HEK293 (cell line): ENCODE results near the gene COX11.

Source experiments
- CTCF ChIA-PET: fragments of 350-600 bp; formaldehyde crosslinking; extraction: SDS; loops from one replicate; lab custom pipeline; 2021; ENCODE audit warnings: antibody characterized with exemption; lab: Yijun Ruan, JAX
- POLR2A ChIA-PET: fragments of 300-600 bp; formaldehyde crosslinking; extraction: SDS; loops from one replicate; lab custom pipeline; 2020; ENCODE audit warnings: antibody characterized with exemption, inconsistent platforms; lab: Yijun Ruan, JAX
- H3K27ac ChIP-seq: fragments of 200-500 bp; sonication (Bioruptor generic); 2 replicates; pipeline ENCODE4 v1.5.1; 2014; ENCODE audit warnings: low read depth, low read length, control low read depth, inconsistent platforms; ENCODE audit errors: extremely low read depth
- H3K36me3 ChIP-seq, 2 experiments: fragments of 200-500 bp in 1 of 2; sonication (Bioruptor generic) in 1 of 2; 1 replicate in 1 of 2; 2 replicates in 1 of 2; pipeline ENCODE4 v1.5.1; 2014 to 2017; ENCODE audit warnings: inconsistent platforms in 2 of 2, low read length in 2 of 2; ENCODE audit not compliant: control insufficient read depth in 2 of 2, insufficient read depth in 1 of 2
- H3K4me1 ChIP-seq: fragments of 200-500 bp; sonication (Bioruptor generic); 2 replicates; pipeline ENCODE4 v1.5.1; 2014; ENCODE audit warnings: mild to moderate bottlenecking, low read length, inconsistent platforms; ENCODE audit not compliant: control insufficient read depth, insufficient read depth
- H3K4me3 ChIP-seq: 2 replicates; pipeline ENCODE4 v1.5.1; 2011; ENCODE audit warnings: low read depth, mild to moderate bottlenecking, control low read depth, low read length, moderate library complexity
- H3K9me3 ChIP-seq: fragments of 200-500 bp; sonication (Bioruptor generic); 2 replicates; pipeline ENCODE4 v1.5.1; 2014; ENCODE audit warnings: low read depth, low read length, inconsistent platforms; ENCODE audit not compliant: control insufficient read depth, insufficient read depth
- FEZF1 ChIP-seq: fragments of 450-650 bp; formaldehyde crosslinking; IDR thresholded peaks from 2 replicates; pipeline ENCODE4 v1.5.1; 2016; ENCODE audit warnings: missing biosample characterization, missing genetic modification characterization
- GFI1B ChIP-seq: fragments of 450-650 bp; formaldehyde crosslinking; IDR thresholded peaks from 2 replicates; pipeline ENCODE4 v1.5.1; 2016; ENCODE audit warnings: missing biosample characterization, missing genetic modification characterization
- IKZF3 ChIP-seq: fragments of 450-650 bp; IDR thresholded peaks from 2 replicates; pipeline ENCODE4 v1.5.0; 2018; ENCODE audit warnings: missing biosample characterization, mild to moderate bottlenecking, missing genetic modification characterization, moderate library complexity
- KLF10 ChIP-seq: fragments of 450-650 bp; IDR thresholded peaks from 2 replicates; pipeline ENCODE4 v1.5.1; 2018; ENCODE audit warnings: missing biosample characterization, mild to moderate bottlenecking, missing genetic modification characterization
- KLF16 ChIP-seq: fragments of 450-650 bp; formaldehyde crosslinking; IDR thresholded peaks from 2 replicates; pipeline ENCODE4 v1.5.1; 2017; ENCODE audit warnings: missing biosample characterization, missing genetic modification characterization
- KLF7 ChIP-seq: fragments of 450-650 bp; formaldehyde crosslinking; IDR thresholded peaks from 2 replicates; pipeline ENCODE4 v1.5.1; 2016; ENCODE audit warnings: missing biosample characterization, missing genetic modification characterization, borderline replicate concordance
- ZBTB48 ChIP-seq: fragments of 450-650 bp; formaldehyde crosslinking; IDR thresholded peaks from 2 replicates; pipeline ENCODE4 v1.5.1; 2016; ENCODE audit warnings: missing biosample characterization, missing genetic modification characterization
- ZFP41 ChIP-seq: fragments of 450-650 bp; formaldehyde crosslinking; IDR thresholded peaks from 2 replicates; pipeline ENCODE4 v1.5.1; 2016; ENCODE audit warnings: missing biosample characterization, missing genetic modification characterization, borderline replicate concordance
- ZIC2 ChIP-seq: fragments of 450-650 bp; formaldehyde crosslinking; IDR thresholded peaks from 2 replicates; pipeline ENCODE4 v1.5.1; 2016; ENCODE audit warnings: missing biosample characterization, missing genetic modification characterization
- ZNF16 ChIP-seq: fragments of 450-650 bp; formaldehyde crosslinking; IDR thresholded peaks from 2 replicates; pipeline ENCODE4 v1.5.1; 2016; ENCODE audit warnings: low read depth, missing biosample characterization, missing genetic modification characterization
- ZNF169 ChIP-seq: fragments of 450-650 bp; formaldehyde crosslinking; IDR thresholded peaks from 2 replicates; pipeline ENCODE4 v1.5.1; 2016; ENCODE audit warnings: missing biosample characterization, missing genetic modification characterization
- ZNF221 ChIP-seq: fragments of 450-650 bp; formaldehyde crosslinking; IDR thresholded peaks from 2 replicates; pipeline ENCODE4 v1.5.1; 2017; ENCODE audit warnings: missing biosample characterization, missing genetic modification characterization, borderline replicate concordance
- ZNF26 ChIP-seq: fragments of 450-650 bp; formaldehyde crosslinking; IDR thresholded peaks from 2 replicates; pipeline ENCODE4 v1.5.1; 2016; ENCODE audit warnings: missing biosample characterization, missing genetic modification characterization
- ZNF266 ChIP-seq: fragments of 450-650 bp; formaldehyde crosslinking; IDR thresholded peaks from 2 replicates; pipeline ENCODE4 v1.5.1; 2016; ENCODE audit warnings: missing biosample characterization, missing genetic modification characterization, low read depth
- ZNF324 ChIP-seq: fragments of 450-650 bp; formaldehyde crosslinking; IDR thresholded peaks from 2 replicates; pipeline ENCODE4 v1.5.1; 2016; ENCODE audit warnings: missing biosample characterization, missing genetic modification characterization
- ZNF366 ChIP-seq: fragments of 450-650 bp; formaldehyde crosslinking; conservative IDR thresholded peaks from 2 replicates; pipeline ENCODE4 v1.5.1; 2016; ENCODE audit warnings: missing biosample characterization, missing genetic modification characterization
- ZNF37A ChIP-seq: fragments of 450-650 bp; IDR thresholded peaks from 2 replicates; pipeline ENCODE4 v1.5.1; 2018; ENCODE audit warnings: missing biosample characterization, missing genetic modification characterization
- ZNF449 ChIP-seq: fragments of 450-650 bp; formaldehyde crosslinking; IDR thresholded peaks from 2 replicates; pipeline ENCODE4 v1.5.1; 2017; ENCODE audit warnings: missing biosample characterization, mild to moderate bottlenecking, missing genetic modification characterization, moderate library complexity
- ZNF530 ChIP-seq: fragments of 450-650 bp; formaldehyde crosslinking; IDR thresholded peaks from 2 replicates; pipeline ENCODE4 v1.5.1; 2016; ENCODE audit warnings: low read depth, missing biosample characterization, missing genetic modification characterization
- ZNF558 ChIP-seq: fragments of 450-650 bp; formaldehyde crosslinking; IDR thresholded peaks from 2 replicates; pipeline ENCODE4 v1.5.1; 2016; ENCODE audit warnings: missing biosample characterization, missing genetic modification characterization
- ZNF580 ChIP-seq: fragments of 450-650 bp; formaldehyde crosslinking; IDR thresholded peaks from 2 replicates; pipeline ENCODE4 v1.5.1; 2016; ENCODE audit warnings: missing biosample characterization, missing genetic modification characterization
- ZNF610 ChIP-seq: fragments of 450-650 bp; formaldehyde crosslinking; IDR thresholded peaks from 2 replicates; pipeline ENCODE4 v1.5.1; 2016; ENCODE audit warnings: missing biosample characterization, missing genetic modification characterization, borderline replicate concordance
- ZNF830 ChIP-seq: fragments of 450-650 bp; IDR thresholded peaks from 2 replicates; pipeline ENCODE4 v1.5.0; 2018; ENCODE audit warnings: missing biosample characterization, missing genetic modification characterization, low read depth, mild to moderate bottlenecking, moderate library complexity

COX11 gene

DNA sequence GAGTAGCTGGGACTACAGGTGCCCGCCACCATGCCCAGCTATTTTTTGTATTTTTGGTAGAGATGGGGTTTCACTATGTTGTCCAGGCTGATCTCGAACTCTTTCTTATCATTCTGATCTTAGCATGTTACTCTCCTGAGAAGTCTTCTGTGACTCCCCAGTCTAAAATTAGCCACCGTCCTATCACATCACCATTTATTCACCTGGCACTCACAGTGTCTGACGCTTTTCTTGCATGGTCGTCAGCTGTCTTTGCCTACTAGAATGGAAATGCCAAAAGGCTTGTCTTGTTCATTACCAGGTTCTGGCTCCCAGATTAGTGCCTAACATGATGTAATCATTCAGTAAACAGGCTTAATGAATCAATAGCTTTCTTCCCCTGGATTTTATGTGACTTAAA is 44.0 kb downstream of the COX11 start:
- no peaks in the 10 kb centered on the region for H3K4me1 ChIP-seq
- H3K4me3 ChIP-seq = no peak overlapping the region
- H3K9me3 ChIP-seq = no peaks in the 10 kb centered on the region
- peaks cover 20 to 54% of the 10 kb centered on the region in 2 experiments for H3K36me3 ChIP-seq
- TF ChIP-seq ZNF324 (tag by site-specific recombination) (no peak), ZNF169 (tag by site-specific recombination) (no peak), IKZF3 (tag by site-specific recombination) (no peak), ZNF366 (no peak), ZNF610 (tag by site-specific recombination) (no peak), ZNF16 (tag by site-specific recombination) (no peak), ZNF558 (tag by site-specific recombination) (no peak)
- CTCF ChIA-PET = no interaction called here
- H3K27ac ChIP-seq = no peak overlapping the region
- POLR2A ChIA-PET = no interaction called here

- Histone ChIP-seq H3K27ac (no peak overlapping the region), H3K4me1 (no peaks in the 10 kb centered on the region), H3K4me3 (no peak overlapping the region), H3K9me3 (no peaks in the 10 kb centered on the region), H3K36me3 (peaks cover 42 to 57% of the 10 kb centered on the region in 2 experiments)
- POLR2A ChIA-PET = no interaction called here
- TF ChIP-seq ZNF26 (tag by site-specific recombination) (no peak), KLF7 (tag by site-specific recombination) (no peak), ZNF830 (no peak), GFI1B (tag by site-specific recombination) (no peak), ZBTB48 (no peak), ZNF580 (tag by site-specific recombination) (no peak), FEZF1 (no peak), KLF10 (tag by site-specific recombination) (no peak), ZNF449 (tag by site-specific recombination) (no peak), ZNF530 (tag by site-specific recombination) (no peak), ZNF221 (no peak), ZNF37A (no peak), ZFP41 (tag by site-specific recombination) (no peak), ZIC2 (tag by site-specific recombination) (no peak), KLF16 (tag by site-specific recombination) (no peak), ZNF266 (no peak)
- CTCF ChIA-PET = no interaction called here
Observed at GRCh38 chr17:54920819-54921218, 47.6 kb downstream of the COX11 start.
